Neuronal stem cell (in vitro differentiated cells): Measurements from ENCODE around the gene VWDE.

Experiments used
- DNase-seq: peaks from one replicate; pipeline ENCODE4 v3.0.0-alpha.2; 2013; ENCODE audit warnings: low spot score
- H2AFZ ChIP-seq: one replicate; pipeline ENCODE4 v1.6.1; 2013; ENCODE audit warnings: mild to moderate bottlenecking, low read length, inconsistent platforms
- H2AK5ac ChIP-seq: 2 replicates; pipeline ENCODE4 v1.6.1; 2013; ENCODE audit warnings: low read depth, mild to moderate bottlenecking, inconsistent platforms, low read length, moderate library complexity, mixed read lengths
- H2BK120ac ChIP-seq: 2 replicates; pipeline ENCODE4 v1.6.1; 2013; ENCODE audit warnings: low read depth, mild to moderate bottlenecking, inconsistent platforms, low read length, moderate library complexity, mixed read lengths
- H2BK12ac ChIP-seq: one replicate; pipeline ENCODE4 v1.6.1; 2013; ENCODE audit warnings: low read length, inconsistent platforms
- H2BK15ac ChIP-seq: 2 replicates; pipeline ENCODE4 v1.6.1; 2013; ENCODE audit warnings: mild to moderate bottlenecking, low read length, inconsistent platforms, mixed read lengths
- H2BK5ac ChIP-seq: one replicate; pipeline ENCODE4 v1.6.1; 2013; ENCODE audit warnings: inconsistent platforms, mild to moderate bottlenecking, low read length, moderate library complexity
- H3K14ac ChIP-seq: one replicate; pipeline ENCODE4 v1.6.1; 2013; ENCODE audit warnings: low read length, inconsistent platforms
- H3K18ac ChIP-seq: 2 replicates; pipeline ENCODE4 v1.6.1; 2013; ENCODE audit warnings: low read length, inconsistent platforms
- H3K23ac ChIP-seq: 2 replicates; pipeline ENCODE4 v1.6.1; 2013; ENCODE audit warnings: low read depth, mild to moderate bottlenecking, mixed read lengths, low read length, inconsistent platforms; ENCODE audit not compliant: poor library complexity
- H3K27ac ChIP-seq: replicated peaks from 3 replicates; pipeline ENCODE4 v1.5.1; 2013; ENCODE audit warnings: low read length, inconsistent platforms
- H3K27me3 ChIP-seq, 3 experiments: 2 replicates each; pipeline ENCODE4 v1.6.1; 2013; ENCODE audit warnings: low read length in 3 of 3, mild to moderate bottlenecking in 2 of 3, inconsistent platforms in 1 of 3, low read depth in 1 of 3, mixed read lengths in 1 of 3, moderate library complexity in 1 of 3; ENCODE audit not compliant: control insufficient read depth in 3 of 3, insufficient read depth in 3 of 3
- H3K36me3 ChIP-seq, 2 donors: replicated peaks in 1 of 2; 2 replicates each; pipeline ENCODE4 v1.6.1; 2013; ENCODE audit warnings: low read length in 2 of 2; ENCODE audit not compliant: control insufficient read depth in 2 of 2, insufficient read depth in 2 of 2
- H3K4ac ChIP-seq: 2 replicates; pipeline ENCODE4 v1.6.1; 2013; ENCODE audit warnings: inconsistent platforms, mild to moderate bottlenecking, low read length, moderate library complexity
- H3K4me1 ChIP-seq, 2 donors: 1 replicate in 1 of 2; 2 replicates in 1 of 2; pipeline ENCODE4 v1.6.1; 2013; ENCODE audit warnings: low read length in 2 of 2, low read depth in 1 of 2; ENCODE audit not compliant: control insufficient read depth in 2 of 2, insufficient read depth in 1 of 2
- H3K4me2 ChIP-seq: one replicate; pipeline ENCODE4 v1.6.1; 2013; ENCODE audit warnings: mild to moderate bottlenecking, low read length, inconsistent platforms; ENCODE audit not compliant: insufficient read depth, poor library complexity, severe bottlenecking
- H3K4me3 ChIP-seq, 2 donors: 2 replicates each; pipeline ENCODE4 v1.5.1; 2013; ENCODE audit warnings: low read length in 2 of 2, mild to moderate bottlenecking in 2 of 2, inconsistent platforms in 1 of 2, moderate library complexity in 1 of 2
- H3K79me1 ChIP-seq: one replicate; pipeline ENCODE4 v1.6.1; 2013; ENCODE audit warnings: low read depth, mild to moderate bottlenecking, inconsistent platforms, low read length, moderate library complexity
- H3K9ac ChIP-seq: one replicate; pipeline ENCODE4 v1.6.1; 2013; ENCODE audit warnings: mild to moderate bottlenecking, low read depth, low read length, inconsistent platforms; ENCODE audit not compliant: poor library complexity
- H3K9me3 ChIP-seq, 2 donors: replicated peaks in 1 of 2; 2 replicates each; pipeline versions ENCODE3 to v1.6.1; 2013; ENCODE audit warnings: low read length in 2 of 2, mild to moderate bottlenecking in 2 of 2, inconsistent platforms in 1 of 2, low read depth in 1 of 2, mixed read lengths in 1 of 2, moderate library complexity in 1 of 2; ENCODE audit not compliant: control insufficient read depth in 2 of 2, insufficient read depth in 1 of 2
- H4K8ac ChIP-seq: one replicate; pipeline ENCODE4 v1.6.1; 2013; ENCODE audit warnings: low read depth, mild to moderate bottlenecking, inconsistent platforms, low read length, moderate library complexity
- H4K91ac ChIP-seq: one replicate; pipeline ENCODE4 v1.6.1; 2013; ENCODE audit warnings: low read length, low read depth, mild to moderate bottlenecking, inconsistent platforms; ENCODE audit not compliant: poor library complexity
- WGBS, 2 donors: extraction: QIAGEN DNeasy Blood & Tissue Kit; methylation state at CpG; one replicate each; pipeline ENCODE4 v1.1.7; 2013; ENCODE audit warnings: missing lambda C conversion rate in 2 of 2, mixed read lengths in 1 of 2; ENCODE audit not compliant: insufficient read length in 2 of 2, insufficient replicate concordance in 1 of 2; ENCODE audit errors: extremely low coverage in 2 of 2; 5-methylcytosine and 5-hydroxymethylcytosine counted together

The VWDE gene

GRCh38 chr7:12287901-12288300 lies 115.8 kb downstream of the VWDE start:
- H4K8ac ChIP-seq, result no peak overlapping the region
- no peak overlapping the region for H3K4me2 ChIP-seq
- no peak overlapping the region for H2BK15ac ChIP-seq
- no peak overlapping the region for H3K4me3 ChIP-seq
- H3K9me3 ChIP-seq, result peaks cover 5 to 7% of the 10 kb centered on the region in 2 donors
- H3K9ac ChIP-seq, result no peak overlapping the region
- no peak overlapping the region for H3K27ac ChIP-seq
- H4K91ac ChIP-seq, result no peak overlapping the region
- no peak overlapping the region for H3K14ac ChIP-seq
- H3K79me1 ChIP-seq, result no peaks in the 10 kb centered on the region
- no peaks in the 10 kb centered on the region for H3K27me3 ChIP-seq
- no peak overlapping the region for H2AFZ ChIP-seq
- H3K4me1 ChIP-seq, result no peaks in the 10 kb centered on the region
- no peak overlapping the region for H2BK5ac ChIP-seq
- no peak overlapping the region for H3K18ac ChIP-seq
- H3K36me3 ChIP-seq, result no peaks in the 10 kb centered on the region
- no peak for DNase-seq
- H2AK5ac ChIP-seq, result no peak overlapping the region
- no peak overlapping the region for H2BK120ac ChIP-seq
- no peak overlapping the region for H3K4ac ChIP-seq
- no CpG with 5 or more reads among the region's 1 CpG for WGBS, 2 donors
- H2BK12ac ChIP-seq, result no peak overlapping the region
- H3K23ac ChIP-seq, result no peak overlapping the region

DNA sequence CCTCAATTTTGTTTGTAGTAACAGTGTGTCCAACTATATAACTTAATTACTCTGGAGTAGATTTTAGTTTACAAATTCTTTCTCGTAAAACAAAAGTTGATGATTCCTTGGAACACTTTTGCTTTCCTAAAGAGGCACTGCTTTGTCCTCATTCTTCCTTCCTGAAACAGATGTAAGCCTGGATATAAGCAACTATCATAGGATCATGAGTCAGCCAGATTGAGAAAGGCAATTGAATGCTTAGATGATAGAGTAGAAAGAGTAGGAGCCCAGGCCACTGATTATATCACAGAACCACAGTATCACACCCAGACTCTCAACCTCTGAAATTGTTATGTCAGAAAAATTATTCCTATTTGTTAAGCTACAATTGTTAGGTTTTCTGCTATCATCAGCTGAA lies 122.6 kb downstream of the VWDE start:
- Histone ChIP-seq H3K4me2 (no peak overlapping the region), H2BK12ac (no peak overlapping the region), H2AFZ (no peak overlapping the region), H2AK5ac (no peak overlapping the region), H3K9me3 (peaks cover 0 to 2% of the 10 kb centered on the region in 2 donors), H4K8ac (no peak overlapping the region), H3K23ac (no peak overlapping the region), H2BK5ac (no peak overlapping the region), H3K4ac (no peak overlapping the region), H2BK120ac (no peak overlapping the region), H3K4me1 (no peaks in the 10 kb centered on the region), H2BK15ac (no peak overlapping the region), H3K36me3 (no peaks in the 10 kb centered on the region), H3K27ac (no peak overlapping the region), H3K4me3 (no peak overlapping the region), H3K79me1 (no peaks in the 10 kb centered on the region), H3K27me3 (no peaks in the 10 kb centered on the region), H3K18ac (no peak overlapping the region), H3K9ac (no peak overlapping the region), H3K14ac (no peak overlapping the region), H4K91ac (no peak overlapping the region)
- no CpG with 5 or more reads among the region's 1 CpG for WGBS, 2 donors
- DNase-seq, result no peak
